HCT116 (cell line): Measurements from ENCODE around the gene C1orf21.

ENCODE experiments used
- CEBPB ChIP-seq: IDR thresholded peaks from 2 replicates; pipeline ENCODE4 v1.6.1; 2012; ENCODE audit warnings: low read depth
- EZH2 ChIP-seq: fragments of 200-600 bp; sonication (generic); IDR thresholded peaks from 2 replicates; pipeline ENCODE4 v1.6.1; 2017; ENCODE audit warnings: antibody characterized with exemption, mixed run types
- EZH2phosphoT487 ChIP-seq: fragments of 200-600 bp; IDR thresholded peaks from 2 replicates; pipeline ENCODE4 v1.6.1; 2018; ENCODE audit warnings: antibody characterized with exemption, borderline replicate concordance
- POLR2A ChIP-seq: IDR thresholded peaks from 2 replicates; pipeline ENCODE4 v1.7.0; 2011; ENCODE audit warnings: borderline replicate concordance; ENCODE audit not compliant: insufficient read depth, insufficient read length; ENCODE audit errors: extremely low read depth
- POLR2AphosphoS5 ChIP-seq: IDR thresholded peaks from 2 replicates; pipeline ENCODE4 v1.6.1; 2011; ENCODE audit warnings: mild to moderate bottlenecking, low read depth, low read length, moderate library complexity
- SIN3A ChIP-seq: IDR thresholded peaks from 2 replicates; pipeline ENCODE4 v1.6.1; 2012; ENCODE audit warnings: low read depth
- SP1 ChIP-seq: IDR thresholded peaks from 2 replicates; pipeline ENCODE4 v1.6.1; 2012; ENCODE audit warnings: low read depth
- YY1 ChIP-seq: IDR thresholded peaks from 2 replicates; pipeline ENCODE4 v1.6.1; 2011; ENCODE audit warnings: low read length, low read depth, moderate library complexity, mild to moderate bottlenecking; ENCODE audit not compliant: insufficient replicate concordance; ENCODE audit errors: extremely low read depth
- ZNF274 ChIP-seq: fragments of 200-500 bp; sonication (Bioruptor generic); IDR thresholded peaks from 2 replicates; pipeline ENCODE4 v1.6.1; 2014; ENCODE audit warnings: mild to moderate bottlenecking, low read depth, low read length, inconsistent platforms
- TF ChIP-seq, protein P1 (sequence below), 3 experiments: fragments of 200-600 bp in 1 of 3; sonication (generic) in 1 of 3; IDR thresholded peaks in 2 of 3; conservative IDR thresholded peaks in 1 of 3; 2 replicates each; pipeline ENCODE4 v1.5.1; 2012 to 2017; ENCODE audit warnings: low read depth in 2 of 3, low read length in 2 of 3, antibody characterized with exemption in 1 of 3, borderline replicate concordance in 1 of 3, control low read depth in 1 of 3, mild to moderate bottlenecking in 1 of 3, mixed read lengths in 1 of 3, mixed run types in 1 of 3, moderate library complexity in 1 of 3; ENCODE audit not compliant: insufficient read depth in 1 of 3
- TF ChIP-seq, protein P2 (sequence below): IDR thresholded peaks from 2 replicates; pipeline ENCODE4 v1.6.1; 2012; ENCODE audit warnings: low read depth
- TF ChIP-seq, protein P3 (sequence below): IDR thresholded peaks from 2 replicates; pipeline ENCODE4 v1.6.1; 2012

GRCh38 chr1:184457500-184457899 is 70.7 kb downstream of the C1orf21 start:
- TF ChIP-seq POLR2A = no peak
- TF ChIP-seq EZH2 = no peak
- TF ChIP-seq, protein P1, sequence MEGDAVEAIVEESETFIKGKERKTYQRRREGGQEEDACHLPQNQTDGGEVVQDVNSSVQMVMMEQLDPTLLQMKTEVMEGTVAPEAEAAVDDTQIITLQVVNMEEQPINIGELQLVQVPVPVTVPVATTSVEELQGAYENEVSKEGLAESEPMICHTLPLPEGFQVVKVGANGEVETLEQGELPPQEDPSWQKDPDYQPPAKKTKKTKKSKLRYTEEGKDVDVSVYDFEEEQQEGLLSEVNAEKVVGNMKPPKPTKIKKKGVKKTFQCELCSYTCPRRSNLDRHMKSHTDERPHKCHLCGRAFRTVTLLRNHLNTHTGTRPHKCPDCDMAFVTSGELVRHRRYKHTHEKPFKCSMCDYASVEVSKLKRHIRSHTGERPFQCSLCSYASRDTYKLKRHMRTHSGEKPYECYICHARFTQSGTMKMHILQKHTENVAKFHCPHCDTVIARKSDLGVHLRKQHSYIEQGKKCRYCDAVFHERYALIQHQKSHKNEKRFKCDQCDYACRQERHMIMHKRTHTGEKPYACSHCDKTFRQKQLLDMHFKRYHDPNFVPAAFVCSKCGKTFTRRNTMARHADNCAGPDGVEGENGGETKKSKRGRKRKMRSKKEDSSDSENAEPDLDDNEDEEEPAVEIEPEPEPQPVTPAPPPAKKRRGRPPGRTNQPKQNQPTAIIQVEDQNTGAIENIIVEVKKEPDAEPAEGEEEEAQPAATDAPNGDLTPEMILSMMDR (IDR thresholded peaks at IDR 0.05 in 2 of 3, conservative IDR thresholded peaks at IDR 0.05 in 1 of 3; ENCODE audit: borderline replicate concordance in 1 of 3, insufficient read depth in 1 of 3, low read depth in 2 of 3, low read length in 2 of 3) = no peak
- TF ChIP-seq ZNF274 = no peak
- no peak for TF ChIP-seq EZH2phosphoT487
- TF ChIP-seq, protein P2, sequence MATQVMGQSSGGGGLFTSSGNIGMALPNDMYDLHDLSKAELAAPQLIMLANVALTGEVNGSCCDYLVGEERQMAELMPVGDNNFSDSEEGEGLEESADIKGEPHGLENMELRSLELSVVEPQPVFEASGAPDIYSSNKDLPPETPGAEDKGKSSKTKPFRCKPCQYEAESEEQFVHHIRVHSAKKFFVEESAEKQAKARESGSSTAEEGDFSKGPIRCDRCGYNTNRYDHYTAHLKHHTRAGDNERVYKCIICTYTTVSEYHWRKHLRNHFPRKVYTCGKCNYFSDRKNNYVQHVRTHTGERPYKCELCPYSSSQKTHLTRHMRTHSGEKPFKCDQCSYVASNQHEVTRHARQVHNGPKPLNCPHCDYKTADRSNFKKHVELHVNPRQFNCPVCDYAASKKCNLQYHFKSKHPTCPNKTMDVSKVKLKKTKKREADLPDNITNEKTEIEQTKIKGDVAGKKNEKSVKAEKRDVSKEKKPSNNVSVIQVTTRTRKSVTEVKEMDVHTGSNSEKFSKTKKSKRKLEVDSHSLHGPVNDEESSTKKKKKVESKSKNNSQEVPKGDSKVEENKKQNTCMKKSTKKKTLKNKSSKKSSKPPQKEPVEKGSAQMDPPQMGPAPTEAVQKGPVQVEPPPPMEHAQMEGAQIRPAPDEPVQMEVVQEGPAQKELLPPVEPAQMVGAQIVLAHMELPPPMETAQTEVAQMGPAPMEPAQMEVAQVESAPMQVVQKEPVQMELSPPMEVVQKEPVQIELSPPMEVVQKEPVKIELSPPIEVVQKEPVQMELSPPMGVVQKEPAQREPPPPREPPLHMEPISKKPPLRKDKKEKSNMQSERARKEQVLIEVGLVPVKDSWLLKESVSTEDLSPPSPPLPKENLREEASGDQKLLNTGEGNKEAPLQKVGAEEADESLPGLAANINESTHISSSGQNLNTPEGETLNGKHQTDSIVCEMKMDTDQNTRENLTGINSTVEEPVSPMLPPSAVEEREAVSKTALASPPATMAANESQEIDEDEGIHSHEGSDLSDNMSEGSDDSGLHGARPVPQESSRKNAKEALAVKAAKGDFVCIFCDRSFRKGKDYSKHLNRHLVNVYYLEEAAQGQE = no peak
- no peak for TF ChIP-seq YY1
- TF ChIP-seq POLR2AphosphoS5 = no peak
- no peak for TF ChIP-seq SP1
- TF ChIP-seq, protein P3, sequence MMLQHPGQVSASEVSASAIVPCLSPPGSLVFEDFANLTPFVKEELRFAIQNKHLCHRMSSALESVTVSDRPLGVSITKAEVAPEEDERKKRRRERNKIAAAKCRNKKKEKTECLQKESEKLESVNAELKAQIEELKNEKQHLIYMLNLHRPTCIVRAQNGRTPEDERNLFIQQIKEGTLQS = no peak
- no peak for TF ChIP-seq SIN3A
- TF ChIP-seq CEBPB = no peak
